Adrenal gland (tissue), 5 donors: ENCODE results near the gene RPL5.

Source experiments
- CTCF ChIP-seq, 6 experiments: fragments of 450-650 bp in 4 of 6; fragments of 200-600 bp in 2 of 6; sonication (generic) in 1 of 6; IDR thresholded peaks; 1 replicate in 5 of 6; 2 replicates in 1 of 6; pipeline versions ENCODE4 v1.5.1 to v1.8.0; 2016 to 2021; ENCODE audit warnings: antibody characterized with exemption in 6 of 6, mild to moderate bottlenecking in 2 of 6, moderate library complexity in 1 of 6
- POLR2A ChIP-seq, 2 donors: fragments of 450-650 bp; IDR thresholded peaks; one replicate each; pipeline ENCODE4 v1.6.1; 2017; ENCODE audit warnings: antibody characterized with exemption in 2 of 2, mild to moderate bottlenecking in 2 of 2, moderate library complexity in 1 of 2
- donor health status: DM: no; HTN: no; CAD: no.

GRCh38 chr1:92797297-92797696, 34.5 kb upstream of the RPL5 start:
- TF ChIP-seq CTCF (IDR thresholded peaks at IDR 0.05) (no peak), POLR2A (IDR thresholded peaks at IDR 0.05) (no peak)
